ENCODE results near the gene MAD1L1. TPM values are rescaled to one million over a fixed set of nuclear protein-coding genes. Genes with fewer than 3 reads are reported as not detected.

The MAD1L1 gene
- total and polyA plus RNA-seq, 4 donors: 43.0 to 54.9 (median 49.9) TPM

- no peaks in the 10 kb centered on the region for H3K27me3 ChIP-seq (ENCODE audit: control insufficient read depth in 3 of 3, insufficient read depth in 3 of 3, low read length in 2 of 3)
- peaks cover 0 to 3% (median 0%) of the 10 kb centered on the region in 5 donors for H3K4me1 ChIP-seq (ENCODE audit: control insufficient read depth in 5 of 5, insufficient read depth in 5 of 5, low read length in 5 of 5)
- H3K36me3 ChIP-seq (ENCODE audit: control insufficient read depth in 4 of 4, insufficient read depth in 4 of 4, low read length in 4 of 4): peaks cover 0 to 49% (median 5%) of the 10 kb centered on the region in 4 donors
- no peak overlapping the region for H3K4me3 ChIP-seq
- ATAC-seq (ENCODE audit: insufficient read depth, low FRiP score) (no peak), DNase-seq (no peak)
- no peak for TF ChIP-seq CTCF (IDR thresholded peaks at IDR 0.05; ENCODE audit: control extremely low read depth, extremely low read depth)
- no peak overlapping the region for H3K9ac ChIP-seq (ENCODE audit: insufficient read depth in 1 of 2, low read length in 2 of 2)
- H3K27ac ChIP-seq (ENCODE audit: low read depth in 1 of 2, low read length in 1 of 2): no peak overlapping the region
- no peaks in the 10 kb centered on the region for H3K9me3 ChIP-seq (ENCODE audit: control insufficient read depth in 4 of 4, insufficient read depth in 3 of 4, low read length in 3 of 4)
- 94 to 95% methylated on average over 16 to 17 of the region's 17 CpGs for WGBS, 2 donors
These were observed 24.9 kb upstream of the MAD1L1 start for GRCh38 chr7:2257651-2258050.

- 95 to 96% methylated on average over 36 to 38 of the region's 38 CpGs for WGBS, 2 donors
- no peak overlapping the region for H3K4me3 ChIP-seq
- ATAC-seq (ENCODE audit: insufficient read depth, low FRiP score) (no peak), DNase-seq (no peak)
- peaks cover 0 to 46% (median 5%) of the 10 kb centered on the region in 4 donors for H3K36me3 ChIP-seq (ENCODE audit: control insufficient read depth in 4 of 4, insufficient read depth in 4 of 4, low read length in 4 of 4)
- no peaks in the 10 kb centered on the region for H3K27me3 ChIP-seq (ENCODE audit: control insufficient read depth in 3 of 3, insufficient read depth in 3 of 3, low read length in 2 of 3)
- no peaks in the 10 kb centered on the region for H3K9me3 ChIP-seq (ENCODE audit: control insufficient read depth in 4 of 4, insufficient read depth in 3 of 4, low read length in 3 of 4)
- no peak overlapping the region for H3K27ac ChIP-seq (ENCODE audit: low read depth in 1 of 2, low read length in 1 of 2)
- TF ChIP-seq CTCF (IDR thresholded peaks at IDR 0.05; ENCODE audit: control extremely low read depth, extremely low read depth): no peak
- no peak overlapping the region for H3K9ac ChIP-seq (ENCODE audit: insufficient read depth in 1 of 2, low read length in 2 of 2)
- H3K4me1 ChIP-seq (ENCODE audit: control insufficient read depth in 5 of 5, insufficient read depth in 5 of 5, low read length in 5 of 5): peaks cover 0 to 3% (median 0%) of the 10 kb centered on the region in 5 donors
These were observed 24.4 kb upstream of the MAD1L1 start for GRCh38 chr7:2257046-2257551.

- no peaks in the 10 kb centered on the region for H3K9me3 ChIP-seq (ENCODE audit: control insufficient read depth in 4 of 4, insufficient read depth in 3 of 4, low read length in 3 of 4)
- DNase-seq (no peak), ATAC-seq (ENCODE audit: insufficient read depth, low FRiP score) (no peak)
- H3K4me3 ChIP-seq: no peak overlapping the region
- 96 to 97% methylated on average over 44 of the region's 44 CpGs for WGBS, 2 donors
- H3K9ac ChIP-seq (ENCODE audit: insufficient read depth in 1 of 2, low read length in 2 of 2): no peak overlapping the region
- H3K4me1 ChIP-seq (ENCODE audit: control insufficient read depth in 5 of 5, insufficient read depth in 5 of 5, low read length in 5 of 5): peaks cover 0 to 3% (median 0%) of the 10 kb centered on the region in 5 donors
- H3K36me3 ChIP-seq (ENCODE audit: control insufficient read depth in 4 of 4, insufficient read depth in 4 of 4, low read length in 4 of 4): peaks cover 0 to 46% (median 5%) of the 10 kb centered on the region in 4 donors
- TF ChIP-seq CTCF (IDR thresholded peaks at IDR 0.05; ENCODE audit: control extremely low read depth, extremely low read depth): no peak
- H3K27me3 ChIP-seq (ENCODE audit: control insufficient read depth in 3 of 3, insufficient read depth in 3 of 3, low read length in 2 of 3): no peaks in the 10 kb centered on the region
- H3K27ac ChIP-seq (ENCODE audit: low read depth in 1 of 2, low read length in 1 of 2): no peak overlapping the region
These were observed 23.7 kb upstream of the MAD1L1 start for GRCh38 chr7:2256306-2257045.
